ENCODE results near the gene MAMDC2. TPM values are rescaled to one million over a fixed set of nuclear protein-coding genes. Genes with fewer than 3 reads are reported as not detected.
"Not testable (repeated sequence)": the region's sequence is repeated elsewhere in the genome, so short reads cannot be mapped to it uniquely, and the experiment has no call there.

Gene MAMDC2
- total RNA-seq, 1 donor from 2014 or later = 0.60 TPM

- Mint-ChIP-seq H3K36me3 (ENCODE audit: insufficient read depth) (peaks cover 10% of the 10 kb centered on the region), H3K27me3 (no peaks in the 10 kb centered on the region), H3K4me3 (ENCODE audit: low read depth) (no peak overlapping the region), H3K4me1 (ENCODE audit: low read depth) (no peaks in the 10 kb centered on the region), H3K9me3 (ENCODE audit: low read depth) (peaks cover 13% of the 10 kb centered on the region), H3K27ac (no peak overlapping the region)
- peak; percentile 25 for TF ChIP-seq CTCF (IDR thresholded peaks at IDR 0.05; ENCODE audit: unreplicated experiment)
- DNase-seq (ENCODE audit: low spot score, unreplicated experiment) = no peak
Measured at GRCh38 chr9:70229579-70229978, 185.9 kb downstream of the MAMDC2 start.

- peaks cover 2% of the 10 kb centered on the region for H3K4me1 Mint-ChIP-seq (ENCODE audit: low read depth)
- TF ChIP-seq CTCF (IDR thresholded peaks at IDR 0.05; ENCODE audit: unreplicated experiment) = no peak
- H3K27me3 Mint-ChIP-seq = no peaks in the 10 kb centered on the region
- no peak overlapping the region for H3K4me3 Mint-ChIP-seq (ENCODE audit: low read depth)
- no peak overlapping the region for H3K27ac Mint-ChIP-seq
- H3K36me3 Mint-ChIP-seq (ENCODE audit: insufficient read depth) = peaks cover 9% of the 10 kb centered on the region
- no peak for DNase-seq (ENCODE audit: low spot score, unreplicated experiment)
- H3K9me3 Mint-ChIP-seq (ENCODE audit: low read depth) = peaks cover 19% of the 10 kb centered on the region
Measured at GRCh38 chr9:70232476-70232875, 188.8 kb downstream of the MAMDC2 start.

- Mint-ChIP-seq H3K36me3 (ENCODE audit: insufficient read depth) (peaks cover 12% of the 10 kb centered on the region), H3K9me3 (ENCODE audit: low read depth) (peaks cover 20% of the 10 kb centered on the region)
- not testable (repeated sequence) for H3K4me1 Mint-ChIP-seq (ENCODE audit: low read depth); H3K27ac Mint-ChIP-seq; DNase-seq (ENCODE audit: low spot score, unreplicated experiment); H3K27me3 Mint-ChIP-seq; H3K4me3 Mint-ChIP-seq (ENCODE audit: low read depth)
Measured at GRCh38 chr9:70234208-70234607, 190.6 kb downstream of the MAMDC2 start.

GRCh38 chr9:70245952-70246351 is 202.3 kb downstream of the MAMDC2 start:
- not testable (repeated sequence) for H3K27ac Mint-ChIP-seq; H3K27me3 Mint-ChIP-seq; DNase-seq (ENCODE audit: low spot score, unreplicated experiment); H3K4me3 Mint-ChIP-seq (ENCODE audit: low read depth); H3K4me1 Mint-ChIP-seq (ENCODE audit: low read depth); H3K36me3 Mint-ChIP-seq (ENCODE audit: insufficient read depth)
- H3K9me3 Mint-ChIP-seq (ENCODE audit: low read depth) = peaks cover 13% of the 10 kb centered on the region

GRCh38 chr9:70250221-70250620 is 206.6 kb downstream of the MAMDC2 start:
- H3K9me3 Mint-ChIP-seq (ENCODE audit: low read depth) = no peaks in the 10 kb centered on the region
- H3K27me3 Mint-ChIP-seq = no peaks in the 10 kb centered on the region
- no peaks in the 10 kb centered on the region for H3K36me3 Mint-ChIP-seq (ENCODE audit: insufficient read depth)
- no peak overlapping the region for H3K27ac Mint-ChIP-seq
- DNase-seq (ENCODE audit: low spot score, unreplicated experiment) = no peak
- H3K4me3 Mint-ChIP-seq (ENCODE audit: low read depth) = no peak overlapping the region
- H3K4me1 Mint-ChIP-seq (ENCODE audit: low read depth) = peaks cover 3% of the 10 kb centered on the region
- no peak for TF ChIP-seq CTCF (IDR thresholded peaks at IDR 0.05; ENCODE audit: unreplicated experiment)

GRCh38 chr9:70255486-70255885 is 211.8 kb downstream of the MAMDC2 start:
- Mint-ChIP-seq H3K36me3 (ENCODE audit: insufficient read depth) (peaks cover 3% of the 10 kb centered on the region), H3K27ac (peak overlapping the region; percentile 93), H3K4me3 (ENCODE audit: low read depth) (peak overlapping the region; percentile 60), H3K9me3 (ENCODE audit: low read depth) (no peaks in the 10 kb centered on the region), H3K4me1 (ENCODE audit: low read depth) (peaks cover 39% of the 10 kb centered on the region), H3K27me3 (no peaks in the 10 kb centered on the region)
- no peak for TF ChIP-seq CTCF (IDR thresholded peaks at IDR 0.05; ENCODE audit: unreplicated experiment)
- no peak for DNase-seq (ENCODE audit: low spot score, unreplicated experiment)

All from progenitor cell of endocrine pancreas (in vitro differentiated cells).